GM19468 (cell line): Measurements from ENCODE around the gene KCNQ1.
"Not testable (repeated sequence)": the region's sequence is repeated elsewhere in the genome, so short reads cannot be mapped to it uniquely, and the experiment has no call there.

ENCODE experiments used
- ATAC-seq: cut with Tn5 transposase; IDR thresholded peaks from one replicate; pipeline ENCODE4 v1.9.1; 2021; ENCODE audit warnings: mild to moderate bottlenecking, moderate library complexity, moderate number of reproducible peaks; ENCODE audit not compliant: unreplicated experiment; ENCODE audit errors: extremely low read depth

KCNQ1 gene

DNA sequence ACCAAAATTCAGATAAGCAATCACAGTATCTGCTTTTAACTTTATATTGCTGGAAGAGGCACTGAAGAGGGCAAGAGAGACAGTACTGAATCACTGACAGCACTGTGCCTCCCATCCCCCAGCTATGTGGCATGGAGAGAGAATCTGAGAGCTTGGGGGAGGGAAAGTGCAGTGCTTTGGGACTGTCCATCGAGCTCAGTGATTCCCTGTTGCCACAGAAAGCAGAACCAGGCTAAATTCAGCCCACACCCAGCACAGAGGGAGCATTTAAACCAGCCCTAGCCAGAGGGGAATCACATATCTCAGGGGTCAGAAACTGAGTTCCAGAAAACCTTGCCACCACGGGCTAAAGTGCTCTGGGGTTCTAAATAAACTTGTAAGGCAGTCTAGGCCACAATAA lies 44.3 kb downstream of the KCNQ1 start:
- ATAC-seq = no peak

- not testable (repeated sequence) for ATAC-seq
Observed at GRCh38 chr11:2497951-2498350, 53.1 kb downstream of the KCNQ1 start.

- ATAC-seq = no peak
Observed at GRCh38 chr11:2498750-2499149, 53.9 kb downstream of the KCNQ1 start.

DNA sequence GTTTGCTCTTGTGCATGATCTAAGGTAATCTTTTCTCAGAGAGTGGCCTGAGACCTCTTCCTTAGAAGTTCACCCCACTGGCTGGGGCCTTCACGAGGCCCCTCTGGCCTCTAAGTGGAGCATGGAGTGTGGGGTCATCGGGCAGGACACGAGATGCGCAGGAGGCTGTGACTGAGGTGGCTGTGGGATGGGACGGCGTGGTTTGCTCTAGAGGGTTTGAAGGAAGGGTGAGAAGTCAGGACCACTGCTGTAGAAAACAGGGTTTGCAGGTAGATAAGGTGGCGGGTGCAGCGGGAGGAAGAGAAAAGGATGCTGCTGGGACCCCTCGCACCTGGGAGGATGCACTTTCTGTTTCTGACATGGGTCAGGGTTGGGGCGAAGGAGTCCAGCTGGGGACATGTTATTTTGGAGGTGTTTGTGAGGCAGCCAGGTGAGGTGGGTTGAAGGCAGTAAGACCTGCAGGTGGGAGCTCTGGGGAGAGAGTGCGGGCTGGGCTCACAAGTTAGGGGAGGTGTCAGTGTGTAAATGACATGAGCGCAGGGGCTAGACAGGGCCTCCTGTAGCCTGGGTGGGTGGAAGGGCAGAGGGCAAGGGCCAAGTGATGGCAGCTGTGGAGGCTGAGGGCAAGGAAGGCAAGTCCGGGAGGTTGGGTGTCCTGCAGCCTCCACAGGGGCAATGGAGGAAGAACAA lies 62.5 kb downstream of the KCNQ1 start:
- no peak for ATAC-seq

- no peak for ATAC-seq
Observed at GRCh38 chr11:2507945-2508749, 63.3 kb downstream of the KCNQ1 start.

- no peak for ATAC-seq
Observed at GRCh38 chr11:2508793-2509192, 64.0 kb downstream of the KCNQ1 start.

- no peak for ATAC-seq
Observed at GRCh38 chr11:2509481-2510001, 64.7 kb downstream of the KCNQ1 start.

DNA sequence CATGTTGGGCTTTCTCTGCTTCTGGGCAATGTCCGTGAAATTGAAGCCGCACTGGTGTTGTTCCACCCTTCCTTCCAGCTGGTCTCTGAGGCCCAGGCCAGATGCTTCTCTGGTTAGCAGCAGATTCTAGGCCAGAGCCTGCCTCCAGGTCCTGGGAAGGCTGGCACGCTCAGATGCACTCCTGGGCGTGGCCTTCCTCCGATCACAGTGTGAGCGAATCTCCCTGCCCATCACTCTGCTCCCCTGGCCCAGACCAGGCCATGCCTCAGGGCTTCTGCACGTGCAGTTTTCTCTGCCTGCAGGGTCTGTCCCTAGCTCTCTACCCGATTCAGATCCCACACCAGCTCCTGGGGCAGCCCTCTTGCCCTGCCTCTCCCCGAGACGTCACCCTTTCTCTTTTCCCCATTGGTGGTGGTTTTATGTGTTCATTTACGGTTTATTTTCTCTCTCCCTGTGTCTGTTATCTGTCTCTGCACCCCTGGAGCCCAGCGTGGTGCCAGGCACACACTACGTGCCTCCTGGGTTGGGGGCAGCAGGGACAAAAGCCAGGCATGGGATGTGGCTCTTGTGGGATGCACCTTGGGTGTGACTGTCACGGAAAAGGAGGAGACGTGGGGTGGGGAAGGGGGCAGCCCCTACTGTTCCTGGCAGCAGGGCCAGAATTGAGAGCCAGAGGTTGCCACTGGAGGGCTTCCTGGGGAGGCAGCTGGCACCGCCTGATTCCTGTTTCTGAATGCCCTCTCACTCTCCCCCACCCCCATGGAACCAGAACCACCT lies 66.0 kb downstream of the KCNQ1 start:
- no peak for ATAC-seq

DNA sequence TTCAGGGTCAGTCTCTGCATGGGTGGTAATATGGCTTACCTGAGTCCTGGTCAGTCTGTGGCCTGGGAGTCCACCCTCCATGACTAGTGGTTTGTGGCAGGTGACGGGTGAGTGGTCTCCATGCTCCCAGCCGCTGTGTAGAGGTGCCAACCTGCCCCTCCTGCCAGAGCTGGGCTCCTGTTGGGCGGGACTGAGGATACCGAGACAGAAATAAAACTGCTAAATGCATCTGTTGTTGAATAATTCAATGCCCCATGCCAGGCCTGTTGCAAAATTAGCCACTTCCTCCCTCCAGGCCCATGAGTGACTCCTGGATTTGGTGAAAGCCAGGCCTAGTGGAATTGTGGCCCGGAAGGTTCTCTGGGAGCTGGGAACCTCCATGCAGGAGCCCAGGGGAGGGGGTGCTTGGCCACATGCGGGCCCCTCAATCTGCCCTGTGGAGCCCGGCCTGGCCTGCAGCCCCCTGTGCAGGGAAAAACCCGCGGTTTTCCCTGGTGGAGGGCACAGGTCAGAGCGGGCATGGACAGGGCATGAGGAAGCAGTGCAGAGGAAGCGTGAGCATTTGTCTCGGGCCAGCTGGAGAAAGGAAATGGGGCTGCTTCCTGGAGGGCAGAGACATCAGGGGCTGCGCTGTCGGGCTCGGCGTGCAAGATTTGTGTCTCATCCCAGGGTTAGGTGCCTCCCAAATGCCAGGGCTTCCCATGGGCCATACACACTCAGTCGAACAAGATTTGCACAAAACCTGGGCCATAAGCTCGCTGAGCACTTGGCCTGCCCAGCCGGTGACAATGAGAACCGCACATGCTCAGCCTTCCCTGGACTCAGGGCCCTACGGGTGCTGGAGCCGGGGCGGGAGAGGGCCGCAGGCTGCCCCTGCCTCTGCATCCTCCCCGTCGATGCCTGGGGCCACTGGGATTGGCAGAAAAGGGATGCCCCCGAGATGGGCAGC lies 66.9 kb downstream of the KCNQ1 start:
- ATAC-seq = no peak

GRCh38 chr11:2512431-2513407 lies 67.9 kb downstream of the KCNQ1 start:
- no peak for ATAC-seq

DNA sequence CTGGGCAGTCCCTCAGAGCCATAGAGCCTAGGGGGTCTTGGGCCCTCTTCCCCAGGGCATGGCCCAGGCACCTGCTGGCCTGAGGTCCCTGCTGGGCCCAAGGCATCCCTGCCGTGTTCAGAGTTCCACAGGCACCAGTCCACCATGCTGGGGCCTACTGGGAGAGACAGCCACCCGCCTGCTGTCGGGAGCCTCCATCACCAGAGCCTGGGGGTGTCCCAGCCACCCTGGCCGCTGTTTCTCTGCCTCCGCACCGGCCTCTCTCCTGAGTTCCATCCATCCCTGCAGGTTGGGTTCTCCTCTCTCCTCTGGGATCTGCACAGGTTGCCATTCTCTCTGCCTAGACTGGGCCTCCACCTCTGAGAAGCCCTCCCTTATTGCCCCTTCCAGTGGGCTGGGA lies 68.6 kb downstream of the KCNQ1 start:
- ATAC-seq = no peak

- no peak for ATAC-seq
Observed at GRCh38 chr11:2515401-2516275, 70.8 kb downstream of the KCNQ1 start.

DNA sequence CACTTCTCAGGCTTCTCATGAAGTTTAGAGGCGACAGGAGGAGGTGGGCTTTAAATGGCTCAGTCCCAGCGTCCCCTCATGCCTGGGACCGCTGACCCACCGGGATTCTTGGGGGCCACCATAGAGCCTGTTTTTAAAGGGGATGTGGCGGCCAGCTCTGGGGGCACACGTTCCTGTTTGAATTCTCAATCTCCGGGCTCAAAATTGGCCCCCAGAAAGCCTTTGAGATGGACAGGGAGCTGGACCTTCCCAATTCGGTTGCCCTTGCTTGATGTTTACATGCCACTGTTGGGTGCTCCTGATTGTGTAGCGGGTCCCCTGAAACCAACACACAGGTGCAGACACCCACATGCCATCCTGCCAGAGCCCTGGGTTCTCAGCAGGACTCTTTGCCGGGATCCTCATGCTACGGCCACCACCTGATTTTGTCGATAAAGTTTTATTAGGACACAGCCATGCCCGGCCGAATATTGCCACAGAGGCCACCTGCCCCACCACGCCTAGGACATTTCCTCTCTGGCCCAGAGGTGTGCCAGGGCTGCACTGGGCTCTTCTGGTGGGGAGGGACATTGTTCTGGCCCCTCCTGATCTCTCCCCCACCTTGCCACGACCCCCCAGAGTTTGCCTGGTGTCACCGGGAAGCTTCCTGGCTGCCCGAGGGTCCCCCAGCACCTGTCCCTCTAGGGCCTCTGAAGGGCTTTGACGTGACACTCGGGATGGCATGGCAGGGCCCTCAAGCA lies 71.6 kb downstream of the KCNQ1 start:
- ATAC-seq = no peak

DNA sequence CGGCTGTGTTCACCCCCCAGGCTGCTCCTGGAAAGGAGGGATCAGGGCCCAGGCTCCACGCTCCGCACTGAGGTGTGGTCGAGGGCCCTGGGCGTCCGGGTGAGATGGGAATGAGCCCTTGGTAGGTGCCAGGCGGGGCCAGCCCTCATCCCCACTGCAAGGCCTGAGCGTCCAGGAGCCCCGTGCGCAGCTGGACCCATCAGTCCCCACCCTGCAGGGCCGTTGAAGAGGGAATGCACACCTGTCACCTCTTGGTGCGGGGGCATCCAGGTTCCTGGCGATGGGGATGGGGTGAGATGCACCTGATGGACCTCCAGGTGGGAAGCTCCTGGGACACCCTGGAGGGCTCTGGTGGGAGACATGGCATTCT lies 72.2 kb downstream of the KCNQ1 start:
- no peak for ATAC-seq

- ATAC-seq = no peak
Observed at GRCh38 chr11:2517386-2518064, 72.7 kb downstream of the KCNQ1 start.
